Hypothalamus (tissue), 51 donors: ENCODE measurements around the gene MCCC1.
"Not testable (repeated sequence)": the region's sequence is repeated elsewhere in the genome, so short reads cannot be mapped to it uniquely, and the experiment has no call there.

ENCODE experiments used
- DNase-seq, 51 donors: peaks; one replicate each; lab custom pipeline; 2025; lab: John Stamatoyannopoulos, UW

MCCC1 gene

DNA sequence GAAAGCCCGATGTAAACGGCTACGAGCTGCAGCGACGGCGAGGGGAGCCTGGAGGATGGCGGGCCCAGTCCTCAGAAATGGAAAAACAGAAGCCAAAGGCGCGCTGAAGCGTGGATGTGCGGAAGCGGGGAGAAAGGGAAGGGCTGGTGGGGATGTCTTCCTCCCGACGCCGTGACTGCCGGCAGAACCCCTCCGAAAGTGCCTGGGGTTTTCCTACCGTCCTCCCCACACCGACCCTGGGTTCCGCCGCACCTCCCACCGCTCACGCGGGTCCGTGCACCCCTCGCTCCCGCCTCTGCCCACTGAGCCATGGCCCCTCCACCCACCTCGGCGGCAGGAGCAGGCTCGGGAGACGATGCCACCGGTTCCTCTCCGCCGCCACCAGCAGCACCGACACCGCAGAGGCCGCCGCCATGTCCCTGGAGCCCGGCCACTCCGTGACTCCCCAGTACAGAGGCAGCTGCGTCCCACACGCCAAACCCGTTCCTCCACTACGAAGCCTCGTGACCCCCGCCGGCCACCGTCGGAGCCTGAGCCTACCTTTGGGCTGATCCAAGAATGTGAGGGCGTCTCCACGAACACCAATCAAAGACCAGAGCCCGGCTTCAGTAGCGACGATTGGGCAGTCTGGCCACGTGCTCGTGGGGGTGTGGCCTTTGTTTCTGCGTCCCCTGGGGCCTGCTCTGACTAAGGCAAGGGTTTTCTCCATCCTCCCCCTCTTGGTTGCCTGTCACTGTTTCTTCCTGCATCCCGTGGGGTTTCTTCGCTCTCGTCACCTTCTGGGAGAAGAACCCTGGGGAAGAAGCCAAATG lies at the start of gene MCCC1:
TSS of gene MCCC1 (minus strand) at position 471 of the 812 bp plus-strand sequence. CDS start at position 415, 56 bp downstream.
- peak; percentile 88 to 100 (median 98) for DNase-seq

- DNase-seq: no peak
Measured at GRCh38 chr3:183148056-183148455, 48.8 kb upstream of the MCCC1 start.

DNA sequence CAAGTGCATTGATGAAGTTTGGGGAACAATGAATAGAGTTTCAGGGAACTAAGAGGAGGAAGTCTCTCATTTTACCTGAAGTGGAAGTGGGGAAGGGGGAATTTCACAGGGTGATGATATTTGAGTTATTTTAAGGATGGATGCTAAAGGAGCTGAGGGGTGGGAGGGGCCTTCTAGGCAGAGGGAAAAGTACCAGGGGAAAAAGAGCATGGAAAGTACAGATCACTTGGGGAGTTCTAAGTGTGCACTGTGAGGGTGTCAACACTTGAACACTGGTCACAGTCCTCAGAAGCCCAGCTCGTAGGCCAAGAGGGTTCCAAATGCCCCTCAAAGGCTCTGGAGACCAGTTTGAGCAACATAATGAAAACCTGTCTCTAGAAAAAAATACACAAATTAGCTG lies 45.1 kb upstream of the MCCC1 start:
- DNase-seq: no peak

GRCh38 chr3:183142199-183142598 lies 42.9 kb upstream of the MCCC1 start:
- no peak for DNase-seq

- DNase-seq: no peak
Measured at GRCh38 chr3:183134844-183135243, 35.5 kb upstream of the MCCC1 start.

- DNase-seq: no peak
Measured at GRCh38 chr3:183132409-183132808, 33.1 kb upstream of the MCCC1 start.

DNA sequence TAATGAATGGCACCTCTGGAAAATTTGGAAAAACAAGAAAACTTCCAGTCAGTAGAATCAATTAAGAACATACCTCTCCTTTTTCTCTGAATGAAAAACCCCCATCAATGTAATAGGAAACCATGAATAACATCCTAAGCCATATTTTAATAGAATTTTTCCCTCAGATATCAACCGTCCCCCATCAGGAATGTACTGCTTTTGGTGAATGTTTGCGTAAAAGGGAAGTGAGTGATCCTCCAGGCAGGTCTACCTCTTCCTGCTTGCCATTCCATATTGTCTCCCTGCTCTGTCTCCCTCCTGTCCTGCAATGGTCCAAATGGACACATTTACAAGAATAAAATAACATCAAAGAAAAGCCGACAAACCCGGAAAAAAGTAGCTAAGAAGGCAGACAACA lies 32.4 kb upstream of the MCCC1 start:
- DNase-seq: no peak

GRCh38 chr3:183131186-183131725 lies 32.0 kb upstream of the MCCC1 start:
- DNase-seq: no peak

GRCh38 chr3:183129243-183129642 lies 29.9 kb upstream of the MCCC1 start:
- DNase-seq: no peak

DNA sequence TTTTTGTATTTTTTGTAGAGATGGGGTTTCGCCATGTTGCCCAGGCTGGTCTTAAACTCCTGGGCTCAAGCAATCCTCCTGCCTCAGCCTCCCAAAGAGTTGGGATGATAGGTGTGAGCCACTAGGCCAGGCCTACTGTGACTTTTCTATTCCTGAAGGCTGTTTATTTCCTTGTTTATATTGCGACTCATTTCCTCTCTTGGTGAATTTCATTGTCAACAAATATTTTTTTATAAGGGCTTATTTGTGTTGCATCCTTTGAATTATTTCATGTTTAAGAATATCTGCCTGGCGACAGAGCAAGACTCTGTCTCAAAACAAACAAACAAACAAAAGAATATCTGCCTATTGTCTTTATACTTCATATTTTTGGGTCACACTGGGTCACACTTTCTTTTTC lies 29.4 kb upstream of the MCCC1 start:
- DNase-seq: no peak

DNA sequence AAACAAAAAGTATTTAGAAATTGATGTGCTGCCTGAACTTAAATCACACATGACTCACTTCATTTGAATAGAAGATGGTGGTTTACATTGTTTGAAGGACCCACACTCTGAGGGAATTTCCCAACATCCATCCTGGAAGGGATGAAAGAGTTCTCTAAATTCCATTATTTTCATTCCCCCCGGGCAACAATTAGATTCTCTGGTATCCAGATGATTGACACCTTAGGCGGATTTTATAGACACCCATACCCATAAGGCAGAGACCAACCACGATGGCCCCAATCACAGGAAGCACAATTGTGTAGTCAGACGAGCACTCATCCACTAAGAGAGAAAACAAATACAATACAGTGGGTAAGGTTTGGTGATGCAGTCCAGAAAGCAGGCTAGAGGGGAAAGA lies 24.6 kb upstream of the MCCC1 start:
- no peak for DNase-seq

- peak in 2 of 51 donors; percentile 6 to 31 for DNase-seq
Measured at GRCh38 chr3:183122257-183122932, 23.1 kb upstream of the MCCC1 start.

- no peak for DNase-seq
Measured at GRCh38 chr3:183120538-183121215, 21.4 kb upstream of the MCCC1 start.

DNA sequence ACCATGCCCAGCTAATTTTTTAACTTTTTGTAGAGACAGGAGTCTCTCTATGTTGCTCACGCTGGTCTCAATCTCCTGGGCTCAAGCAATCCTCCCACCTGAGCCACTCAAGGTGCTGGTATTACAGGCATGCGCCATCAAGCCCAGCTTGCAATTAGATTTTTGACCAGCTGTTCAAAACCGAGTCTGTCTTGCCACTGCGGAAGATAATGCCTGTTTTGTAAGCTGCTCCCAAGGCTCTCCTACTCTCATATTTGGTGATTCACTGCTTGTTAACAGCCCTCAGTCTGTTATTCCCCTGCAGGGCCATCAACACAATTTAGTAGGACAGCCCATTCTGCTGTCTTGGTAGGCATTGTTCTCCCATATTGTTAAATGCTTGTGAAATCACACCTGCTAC lies 17.8 kb upstream of the MCCC1 start:
- DNase-seq: no peak

- DNase-seq: peak in 41 of 51 donors; percentile 5 to 82 (median 44)
Measured at GRCh38 chr3:183116025-183116614, 16.8 kb upstream of the MCCC1 start.

DNA sequence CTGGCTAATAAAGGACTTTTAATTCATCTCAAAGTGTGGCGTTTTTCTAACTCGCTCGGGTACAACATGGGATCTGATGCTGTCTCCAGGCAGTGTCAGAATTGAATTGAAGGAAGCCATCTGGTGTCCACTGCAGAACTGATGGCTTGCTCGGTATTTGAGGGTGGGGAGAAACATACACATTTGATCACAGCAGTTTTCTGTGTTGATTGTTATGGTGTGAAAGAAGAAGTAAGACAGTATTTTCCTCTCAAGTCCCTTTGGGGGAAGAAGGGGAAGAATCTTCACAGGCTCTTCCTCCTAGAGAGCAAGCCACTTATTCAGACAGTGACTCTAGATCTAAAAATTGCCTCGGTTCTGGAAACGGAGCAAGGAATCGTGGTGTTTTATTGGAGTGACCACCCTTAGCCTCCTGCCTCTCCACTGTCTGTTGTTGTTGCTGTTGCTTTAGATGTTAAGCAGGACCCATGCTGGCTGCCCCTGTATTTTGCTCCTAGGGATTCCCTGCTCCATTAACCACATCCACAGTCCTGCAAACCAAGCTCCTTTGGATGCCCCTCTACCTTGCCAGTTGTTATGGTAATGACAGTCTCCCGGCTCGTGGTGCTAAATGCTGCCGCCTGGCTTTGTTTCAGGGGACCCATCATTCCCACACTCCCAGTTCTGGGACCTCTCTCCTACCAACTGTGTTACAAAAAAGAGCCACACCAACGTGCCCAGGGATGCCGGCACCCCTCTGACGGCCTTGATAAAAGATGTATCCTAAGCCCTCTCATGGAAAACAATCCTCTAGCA lies 15.3 kb upstream of the MCCC1 start:
- DNase-seq: peak in 4 of 51 donors; percentile 12 to 26 (median 19)

- DNase-seq: not testable (repeated sequence)
Measured at GRCh38 chr3:183109847-183110246, 10.6 kb upstream of the MCCC1 start.

- no peak for DNase-seq
Measured at GRCh38 chr3:183108470-183108869, 9.2 kb upstream of the MCCC1 start.

- no peak for DNase-seq
Measured at GRCh38 chr3:183108001-183108449, 8.7 kb upstream of the MCCC1 start.

GRCh38 chr3:183107372-183107771 lies 8.1 kb upstream of the MCCC1 start:
- not testable (repeated sequence) for DNase-seq
